Loucy (cell line): Measurements from ENCODE around the gene RUSC1.

ENCODE experiments used
- EZH2phosphoT487 ChIP-seq: fragments of 200-600 bp; IDR thresholded peaks from 2 replicates; pipeline ENCODE4 v1.6.1; 2018; ENCODE audit warnings: antibody characterized with exemption, mild to moderate bottlenecking, moderate library complexity, borderline replicate concordance
- TF ChIP-seq, protein P1 (sequence below): fragments of 200-600 bp; sonication (generic); conservative IDR thresholded peaks from 2 replicates; pipeline ENCODE4 v1.5.1; 2014; ENCODE audit warnings: mild to moderate bottlenecking, antibody characterized with exemption, low read length

GRCh38 chr1:155286544-155286943 lies 34.1 kb upstream of the RUSC1 start:
- TF ChIP-seq, protein P1, sequence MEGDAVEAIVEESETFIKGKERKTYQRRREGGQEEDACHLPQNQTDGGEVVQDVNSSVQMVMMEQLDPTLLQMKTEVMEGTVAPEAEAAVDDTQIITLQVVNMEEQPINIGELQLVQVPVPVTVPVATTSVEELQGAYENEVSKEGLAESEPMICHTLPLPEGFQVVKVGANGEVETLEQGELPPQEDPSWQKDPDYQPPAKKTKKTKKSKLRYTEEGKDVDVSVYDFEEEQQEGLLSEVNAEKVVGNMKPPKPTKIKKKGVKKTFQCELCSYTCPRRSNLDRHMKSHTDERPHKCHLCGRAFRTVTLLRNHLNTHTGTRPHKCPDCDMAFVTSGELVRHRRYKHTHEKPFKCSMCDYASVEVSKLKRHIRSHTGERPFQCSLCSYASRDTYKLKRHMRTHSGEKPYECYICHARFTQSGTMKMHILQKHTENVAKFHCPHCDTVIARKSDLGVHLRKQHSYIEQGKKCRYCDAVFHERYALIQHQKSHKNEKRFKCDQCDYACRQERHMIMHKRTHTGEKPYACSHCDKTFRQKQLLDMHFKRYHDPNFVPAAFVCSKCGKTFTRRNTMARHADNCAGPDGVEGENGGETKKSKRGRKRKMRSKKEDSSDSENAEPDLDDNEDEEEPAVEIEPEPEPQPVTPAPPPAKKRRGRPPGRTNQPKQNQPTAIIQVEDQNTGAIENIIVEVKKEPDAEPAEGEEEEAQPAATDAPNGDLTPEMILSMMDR = no peak
- TF ChIP-seq EZH2phosphoT487 = no peak
